ENCODE results near the gene CRIP2.

The CRIP2 gene, protein sequence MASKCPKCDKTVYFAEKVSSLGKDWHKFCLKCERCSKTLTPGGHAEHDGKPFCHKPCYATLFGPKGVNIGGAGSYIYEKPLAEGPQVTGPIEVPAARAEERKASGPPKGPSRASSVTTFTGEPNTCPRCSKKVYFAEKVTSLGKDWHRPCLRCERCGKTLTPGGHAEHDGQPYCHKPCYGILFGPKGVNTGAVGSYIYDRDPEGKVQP

DNA sequence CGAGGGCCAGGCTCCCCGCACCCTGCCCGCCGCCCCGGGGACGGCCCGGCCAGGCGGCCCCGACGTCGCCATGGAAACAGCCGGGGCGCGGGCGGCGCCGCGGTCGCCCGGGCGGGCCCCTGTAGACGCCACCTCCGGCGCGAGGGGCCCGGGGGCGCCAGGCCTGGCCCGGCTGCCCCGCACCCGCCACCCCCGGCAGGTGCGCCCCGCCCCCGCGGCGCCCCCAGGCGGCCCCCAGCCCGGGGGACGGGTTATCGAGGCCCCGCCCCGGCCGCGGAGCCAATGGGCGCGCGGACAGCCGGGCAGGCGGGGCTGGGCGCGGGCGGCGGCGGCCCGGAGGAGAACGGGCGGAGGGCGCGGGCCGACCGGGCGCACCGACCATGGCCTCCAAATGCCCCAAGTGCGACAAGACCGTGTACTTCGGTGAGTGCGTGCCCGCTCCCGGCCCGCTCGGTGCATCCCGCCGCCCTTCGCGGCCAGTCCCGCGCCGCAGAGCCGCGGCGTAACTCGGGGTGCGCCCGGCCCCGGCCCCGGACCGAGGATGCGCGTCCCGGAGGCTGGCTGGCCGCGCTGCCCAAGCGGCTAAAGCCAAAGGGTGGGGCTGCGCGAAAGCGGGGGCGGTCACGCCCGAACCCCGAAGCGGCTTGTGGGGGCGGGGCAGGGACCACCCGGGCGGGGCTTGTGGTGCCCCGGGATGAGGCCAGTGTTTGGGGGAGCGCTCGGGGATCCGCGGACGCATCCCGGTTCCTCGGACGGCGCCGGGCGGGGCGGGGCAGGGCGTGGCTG is at the start of gene CRIP2:
Gene CRIP2, plus strand, starts transcription at position 339 of the 786 bp plus-strand sequence. Its CDS starts 42 bp downstream, at position 381.
- DNase-seq (ENCODE audit: low read depth): no peak

GRCh38 chr14:105424861-105425260 is 49.8 kb upstream of the CRIP2 start:
- DNase-seq (ENCODE audit: low read depth): no peak

DNA sequence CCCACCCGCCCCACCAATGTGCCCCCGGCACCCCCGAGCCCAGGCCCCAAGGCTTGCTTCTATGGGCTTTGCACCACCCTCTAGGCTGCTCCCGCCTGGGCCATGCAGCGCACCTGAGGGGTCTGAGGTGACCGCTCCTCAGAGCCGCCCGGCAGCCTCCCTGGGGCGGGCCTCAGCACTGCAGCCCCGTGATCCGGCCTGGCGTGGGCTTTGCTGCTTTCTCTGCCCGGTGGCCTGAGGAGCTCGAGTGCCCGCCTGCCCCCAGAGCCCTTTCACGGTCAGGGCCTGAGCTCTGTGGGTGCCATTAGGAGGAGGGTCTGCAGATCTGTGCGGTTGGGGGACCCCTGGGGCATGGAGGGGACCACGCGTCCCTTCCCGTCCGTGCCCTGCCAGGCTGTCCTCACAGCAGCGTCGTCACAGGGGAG is 48.8 kb upstream of the CRIP2 start:
- no peak for DNase-seq (ENCODE audit: low read depth)

- DNase-seq (ENCODE audit: low read depth): no peak
Measured at GRCh38 chr14:105426416-105427130, 48.0 kb upstream of the CRIP2 start.

GRCh38 chr14:105427412-105427811 is 47.2 kb upstream of the CRIP2 start:
- no peak for DNase-seq (ENCODE audit: low read depth)

DNA sequence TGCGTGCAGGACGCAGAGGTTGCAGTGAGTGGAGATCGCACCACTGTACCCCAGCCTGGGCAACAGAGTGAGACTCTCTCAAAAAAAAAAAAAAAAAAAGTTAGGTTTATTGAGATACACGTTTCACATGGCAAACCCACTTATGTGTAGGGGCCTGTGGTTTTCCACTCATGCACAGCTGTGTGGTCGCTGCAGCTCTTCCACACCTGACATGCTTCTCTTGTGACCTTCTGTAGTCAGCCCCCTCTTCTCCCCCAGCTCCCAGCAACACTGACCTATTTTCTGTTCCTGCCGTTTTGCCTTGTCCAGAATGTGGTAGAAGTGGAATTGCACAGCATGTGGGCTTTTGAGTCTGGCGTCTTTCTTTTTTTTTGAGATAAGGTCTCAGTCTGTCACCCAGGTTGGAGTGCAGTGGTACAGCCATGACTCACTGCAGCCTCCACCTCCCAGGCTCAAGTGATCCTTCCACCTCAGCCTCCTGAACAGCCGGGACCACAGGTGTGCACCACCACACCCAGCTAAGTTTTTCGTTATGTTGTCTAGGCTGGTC is 46.6 kb upstream of the CRIP2 start:
- DNase-seq (ENCODE audit: low read depth): no peak

GRCh38 chr14:105430042-105430441 is 44.6 kb upstream of the CRIP2 start:
- no peak for DNase-seq (ENCODE audit: low read depth)

- DNase-seq (ENCODE audit: low read depth): peak; percentile 74
Measured at GRCh38 chr14:105430565-105430964, 44.1 kb upstream of the CRIP2 start.

DNA sequence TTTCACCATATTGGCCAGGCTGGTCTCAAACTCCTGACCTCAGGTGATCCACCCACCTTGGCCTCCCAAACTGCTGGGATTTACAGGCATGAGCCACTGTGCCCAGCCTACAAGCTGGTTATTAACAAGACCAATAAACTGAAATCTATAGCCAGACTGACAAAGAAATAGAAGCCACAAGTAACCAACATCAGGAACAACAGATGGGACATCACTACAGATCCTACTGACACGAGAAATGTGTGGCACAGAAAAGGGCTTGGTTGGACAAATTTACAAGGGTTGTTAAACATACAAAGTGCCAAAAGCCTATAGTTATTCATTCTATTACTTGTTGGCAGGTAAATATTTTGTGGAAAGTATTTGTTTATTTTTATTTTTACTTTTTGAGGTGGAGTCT is 43.4 kb upstream of the CRIP2 start:
- DNase-seq (ENCODE audit: low read depth): no peak

GRCh38 chr14:105432657-105433056 is 42.0 kb upstream of the CRIP2 start:
- no peak for DNase-seq (ENCODE audit: low read depth)

DNA sequence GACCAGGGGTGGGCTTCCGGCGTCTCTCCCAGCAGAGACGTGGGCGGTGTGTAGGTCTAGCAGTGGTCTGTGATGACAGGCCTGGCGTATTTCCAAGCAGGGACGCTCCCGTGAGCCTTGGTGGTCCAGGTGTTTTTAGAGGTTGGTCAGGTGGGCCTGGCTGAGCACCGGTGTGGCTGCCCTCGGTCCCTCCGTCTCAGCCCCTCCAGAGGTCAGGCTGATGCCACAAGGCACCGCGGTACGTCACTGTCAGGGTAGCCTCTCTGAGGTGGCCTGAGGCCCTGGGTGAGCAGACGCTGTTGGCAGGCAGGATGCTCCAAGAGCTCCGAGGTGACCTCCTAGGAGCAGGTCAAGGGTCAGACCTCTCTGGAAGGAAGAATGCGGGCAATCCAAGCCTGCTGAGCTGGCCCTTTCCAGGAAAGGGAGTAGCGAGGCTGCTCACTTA is 41.4 kb upstream of the CRIP2 start:
- DNase-seq (ENCODE audit: low read depth): no peak

DNA sequence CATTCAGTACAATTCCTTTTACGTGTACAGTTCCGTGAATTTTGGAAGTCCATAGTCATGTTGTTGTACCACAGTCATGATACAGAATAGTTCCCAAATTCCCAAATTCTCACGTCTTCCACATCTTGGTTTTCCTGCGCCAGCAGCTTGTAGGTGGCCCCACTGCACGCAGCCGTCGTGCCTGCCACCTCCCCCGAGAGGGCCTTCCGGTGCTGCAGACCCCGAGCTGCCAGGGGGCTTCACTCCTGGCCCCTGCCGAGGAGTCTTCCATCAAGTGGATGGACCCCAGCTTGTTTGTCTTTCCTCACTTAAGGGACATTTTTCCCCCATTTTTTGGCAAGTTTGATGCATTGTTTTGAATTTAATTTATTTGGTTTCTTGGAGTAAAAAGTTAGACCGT is 38.2 kb upstream of the CRIP2 start:
- no peak for DNase-seq (ENCODE audit: low read depth)

GRCh38 chr14:105436891-105437722 is 37.5 kb upstream of the CRIP2 start:
- DNase-seq (ENCODE audit: low read depth): no peak

GRCh38 chr14:105437723-105438500 is 36.7 kb upstream of the CRIP2 start:
- no peak for DNase-seq (ENCODE audit: low read depth)

DNA sequence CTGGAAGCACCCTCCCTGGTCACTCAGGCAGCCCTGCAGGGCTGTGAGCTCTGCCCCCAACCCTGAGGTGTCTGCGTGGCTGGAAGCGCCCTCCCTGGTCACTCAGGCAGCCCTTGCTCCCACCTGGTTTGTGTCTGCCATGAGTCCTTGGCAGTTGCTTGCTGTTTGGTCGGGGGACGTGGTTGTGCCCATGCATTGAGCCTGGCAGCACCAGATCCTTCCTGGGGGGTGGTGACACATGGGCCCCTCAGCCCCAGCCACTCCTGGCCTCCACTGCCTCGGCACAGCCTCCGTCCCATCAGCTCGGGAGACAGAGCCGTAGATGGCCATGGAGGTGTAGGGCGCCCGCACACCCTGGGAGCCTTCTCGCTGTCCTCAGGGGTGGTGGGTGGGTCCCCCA is 35.4 kb upstream of the CRIP2 start:
- no peak for DNase-seq (ENCODE audit: low read depth)

GRCh38 chr14:105439710-105440553 is 34.7 kb upstream of the CRIP2 start:
- DNase-seq (ENCODE audit: low read depth): no peak

DNA sequence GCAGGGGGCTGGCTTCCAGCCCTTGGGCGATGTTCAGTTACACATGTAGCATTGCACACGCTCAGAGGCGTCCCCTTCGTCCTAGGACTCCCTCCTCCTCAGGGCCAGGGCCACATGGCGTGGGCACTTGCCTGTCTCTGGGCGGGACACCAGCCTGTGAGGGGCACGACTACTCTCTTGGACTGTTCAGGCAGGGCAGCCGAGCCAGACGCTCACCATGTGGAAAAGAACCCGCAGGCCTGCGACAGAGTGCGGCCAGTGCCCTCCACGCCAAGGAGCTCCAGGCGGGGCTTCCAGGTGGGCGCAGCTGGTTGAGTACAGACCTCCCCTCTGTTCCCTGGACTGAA is 34.1 kb upstream of the CRIP2 start:
- no peak for DNase-seq (ENCODE audit: low read depth)

DNA sequence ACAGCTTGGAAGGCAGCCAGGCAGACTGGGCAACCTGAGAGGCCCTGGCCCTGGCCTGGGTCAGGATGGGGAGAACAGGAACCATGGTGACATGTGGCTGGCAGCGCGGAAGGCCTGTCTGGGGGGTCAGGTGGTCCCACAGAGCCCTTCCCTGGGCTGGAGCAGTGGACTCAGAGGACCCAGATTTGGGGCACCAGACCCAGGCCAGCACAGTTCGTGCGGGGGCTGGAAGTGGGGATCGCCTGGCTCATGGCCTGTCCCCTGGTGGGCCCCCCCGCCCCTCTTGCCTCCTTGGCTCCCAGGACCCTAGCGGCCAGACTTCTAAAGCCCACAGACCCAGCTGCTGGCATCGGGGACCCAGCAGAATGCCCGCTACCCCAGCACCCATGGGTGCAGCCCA is 33.6 kb upstream of the CRIP2 start:
- no peak for DNase-seq (ENCODE audit: low read depth)

DNA sequence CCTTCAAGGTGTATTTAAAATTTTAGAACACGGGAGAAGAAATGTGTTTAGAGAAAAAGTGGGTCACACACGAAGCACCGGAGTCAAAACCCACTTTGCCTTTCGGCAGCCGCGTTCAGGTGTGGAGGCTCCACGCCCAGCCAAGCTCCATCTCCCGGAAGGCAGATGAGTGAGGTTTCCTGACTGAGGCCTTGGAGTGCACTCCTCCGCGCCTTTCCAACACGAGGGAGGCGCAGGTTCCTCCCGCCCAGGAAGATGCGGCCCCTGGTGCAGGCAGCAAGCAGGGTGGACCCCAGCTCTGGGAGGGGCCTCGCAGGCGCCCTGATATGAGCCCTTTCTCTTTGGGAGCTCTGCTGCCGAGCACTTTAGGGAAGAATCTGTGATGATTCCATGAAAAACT is 32.5 kb upstream of the CRIP2 start:
- no peak for DNase-seq (ENCODE audit: low read depth)

DNA sequence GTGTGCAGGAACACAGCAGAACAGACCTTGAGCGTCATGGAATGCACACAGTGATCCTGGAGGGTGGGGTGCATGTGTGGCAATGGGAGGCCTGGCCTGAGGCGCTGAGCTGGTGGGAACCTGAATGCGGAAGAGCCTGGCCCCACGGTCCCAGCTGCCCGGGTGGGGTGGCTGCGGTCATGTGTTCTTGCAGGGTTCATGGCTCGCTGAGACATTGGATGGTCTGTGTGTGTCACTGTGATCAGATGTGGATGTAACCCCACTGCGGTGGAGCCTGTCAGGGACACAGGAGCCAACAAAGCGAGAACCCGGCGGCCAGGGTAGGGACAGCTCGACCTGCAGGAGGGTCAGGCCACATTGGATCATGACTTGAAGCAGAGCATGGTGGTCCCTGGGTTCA is 31.8 kb upstream of the CRIP2 start:
- DNase-seq (ENCODE audit: low read depth): no peak

Data from amniotic epithelial cell (primary cell).